Hepatocyte (in vitro differentiated cells): Measurements from ENCODE around the gene IRF4.

Experiments used
- CTCF ChIP-seq: fragments of 200-600 bp; sonication (generic); IDR thresholded peaks from 2 replicates; pipeline ENCODE4 v1.5.1; 2016; ENCODE audit warnings: antibody characterized with exemption, mild to moderate bottlenecking; ENCODE audit not compliant: poor library complexity
- EZH2 ChIP-seq: fragments of 200-600 bp; sonication (generic); IDR thresholded peaks from 2 replicates; pipeline ENCODE4 v1.6.1; 2016; ENCODE audit warnings: antibody characterized with exemption, mild to moderate bottlenecking, borderline replicate concordance

GRCh38 chr6:345747-346385 is 45.7 kb upstream of the IRF4 start:
- TF ChIP-seq CTCF (no peak), EZH2 (no peak)
